HG02840 (cell line): ENCODE data around the gene ERP44.

Experiments
- ATAC-seq: cut with Tn5 transposase; IDR thresholded peaks from one replicate; pipeline ENCODE4 v1.9.1; 2021; ENCODE audit warnings: mild to moderate bottlenecking, moderate library complexity, moderate number of reproducible peaks; ENCODE audit not compliant: unreplicated experiment, low FRiP score

The ERP44 gene

GRCh38 chr9:99962680-99963261, 136.0 kb downstream of the ERP44 start:
- ATAC-seq = no peak

DNA sequence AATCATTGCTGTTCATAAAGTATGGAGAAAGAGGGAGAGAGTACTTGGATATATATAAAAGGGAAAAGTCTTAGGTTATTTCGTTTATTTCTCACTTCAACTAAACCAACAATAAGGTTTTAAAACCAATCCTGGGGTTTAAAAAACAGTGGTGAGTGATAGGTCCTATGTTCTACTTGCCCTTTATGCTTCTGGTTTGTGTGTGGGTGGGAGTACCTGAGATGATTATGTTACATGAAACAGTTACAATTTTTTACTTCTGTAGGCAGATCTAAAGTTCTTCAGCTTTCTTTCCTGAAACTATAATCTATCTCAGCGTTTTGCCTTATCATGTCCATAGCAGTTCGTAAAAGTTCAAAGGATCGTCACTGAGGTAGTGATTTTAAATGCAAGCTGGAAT, 143.2 kb downstream of the ERP44 start:
- no peak for ATAC-seq

DNA sequence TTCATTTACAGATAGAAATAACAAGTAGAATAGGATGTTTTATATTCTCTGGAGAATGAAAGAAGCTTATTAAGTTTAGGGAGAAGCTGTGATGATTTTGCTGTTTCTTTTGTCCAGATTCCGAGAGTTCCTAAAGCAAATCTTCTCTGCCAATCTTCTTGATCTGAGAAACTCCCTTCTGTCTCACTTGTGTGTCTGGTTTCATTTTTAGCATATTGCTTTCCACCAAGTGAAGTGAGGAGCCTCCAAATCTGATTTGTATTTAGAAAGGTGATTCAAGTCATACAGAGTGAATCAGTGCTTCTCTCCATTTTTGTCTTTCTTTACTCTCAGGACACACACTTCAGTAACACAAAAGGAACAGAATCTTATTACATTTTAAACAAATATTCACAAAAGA, 144.0 kb downstream of the ERP44 start:
- no peak for ATAC-seq

- no peak for ATAC-seq
These were observed 144.8 kb downstream of the ERP44 start for GRCh38 chr9:99953861-99954507.

DNA sequence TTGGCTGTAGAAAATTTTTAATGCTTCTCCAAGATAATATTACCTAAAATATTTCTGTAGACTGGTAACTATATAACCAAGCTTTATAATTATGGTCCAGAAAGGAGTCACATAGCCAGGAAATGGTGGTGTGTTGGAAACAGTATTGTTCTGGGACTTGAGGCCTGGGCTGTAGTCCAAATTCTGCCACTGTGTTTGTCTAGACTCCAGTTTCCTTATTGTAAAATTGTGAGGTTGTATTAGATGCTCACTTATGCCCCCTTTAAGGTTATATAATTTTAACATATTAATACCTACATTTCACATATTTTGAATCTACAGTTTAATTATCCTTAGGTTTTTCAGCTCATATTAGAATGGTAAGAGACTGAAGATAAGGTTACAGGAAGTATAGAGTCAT, 149.9 kb downstream of the ERP44 start:
- ATAC-seq = no peak

DNA sequence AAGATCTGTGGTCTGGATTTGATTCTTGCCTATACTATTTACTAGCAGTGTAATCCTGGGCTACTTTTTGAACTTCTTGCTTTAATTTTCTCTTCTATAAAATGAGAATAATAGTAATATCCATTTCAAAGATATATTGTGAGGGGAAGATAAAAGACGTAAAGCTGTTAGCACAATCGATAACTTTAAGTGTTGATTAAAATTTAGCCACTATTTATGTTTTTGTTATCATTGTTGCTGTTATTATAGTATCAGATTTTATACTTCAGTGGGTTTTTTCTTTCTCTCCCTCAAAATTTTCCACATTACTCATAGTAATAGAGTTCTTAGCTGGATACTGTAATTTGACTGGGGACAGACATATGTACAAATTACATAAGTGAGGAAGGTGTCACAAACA, 150.3 kb downstream of the ERP44 start:
- ATAC-seq = no peak

DNA sequence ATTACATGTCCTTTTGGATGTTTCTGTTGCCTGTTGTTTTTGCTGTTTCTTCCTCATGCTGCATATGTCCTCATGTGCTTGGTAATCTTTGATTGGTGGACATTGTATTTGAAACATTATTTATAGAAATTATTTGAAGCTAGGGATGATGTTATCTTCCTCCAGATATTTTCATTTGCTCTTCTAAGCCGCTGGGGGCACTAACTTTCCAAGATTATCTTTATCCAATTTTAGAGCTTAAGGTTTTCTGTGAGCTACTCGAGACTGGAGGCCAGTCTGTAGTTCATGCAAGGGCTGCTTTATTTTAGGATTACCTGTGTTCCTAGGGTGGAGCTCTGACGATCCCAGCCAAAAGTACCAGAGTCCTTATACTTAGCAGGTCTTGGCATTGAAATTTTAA, 151.4 kb downstream of the ERP44 start:
- ATAC-seq = no peak

DNA sequence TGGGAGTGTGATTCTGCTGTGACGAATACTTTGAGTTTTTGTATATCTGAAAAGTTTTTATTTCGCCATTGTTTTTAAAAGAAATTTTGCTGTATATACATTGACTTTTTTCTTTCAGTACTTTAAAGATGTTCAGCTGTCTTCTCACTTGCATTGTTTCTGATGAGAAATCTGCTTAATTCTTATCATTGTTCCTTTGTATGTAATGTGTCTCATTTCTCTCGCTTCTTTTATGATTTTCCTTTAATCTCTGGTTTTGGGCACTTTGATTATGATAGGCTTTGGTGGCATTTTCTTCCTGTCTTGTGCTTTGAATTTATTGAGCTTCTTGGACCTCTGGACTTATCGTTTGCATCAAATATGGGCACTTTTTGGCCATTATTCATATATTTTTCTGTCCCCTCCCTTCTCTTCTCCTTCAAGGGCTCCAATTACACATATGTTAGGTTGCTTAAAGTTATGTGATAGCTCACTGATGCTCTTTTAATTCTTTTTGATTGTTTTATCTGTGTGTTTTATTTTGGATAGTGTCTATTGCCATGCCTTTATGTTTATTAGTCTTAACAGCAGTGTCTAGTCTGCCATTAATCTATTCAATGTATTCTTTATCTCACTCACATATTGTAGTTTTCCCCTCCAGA, 161.7 kb downstream of the ERP44 start:
- no peak for ATAC-seq

DNA sequence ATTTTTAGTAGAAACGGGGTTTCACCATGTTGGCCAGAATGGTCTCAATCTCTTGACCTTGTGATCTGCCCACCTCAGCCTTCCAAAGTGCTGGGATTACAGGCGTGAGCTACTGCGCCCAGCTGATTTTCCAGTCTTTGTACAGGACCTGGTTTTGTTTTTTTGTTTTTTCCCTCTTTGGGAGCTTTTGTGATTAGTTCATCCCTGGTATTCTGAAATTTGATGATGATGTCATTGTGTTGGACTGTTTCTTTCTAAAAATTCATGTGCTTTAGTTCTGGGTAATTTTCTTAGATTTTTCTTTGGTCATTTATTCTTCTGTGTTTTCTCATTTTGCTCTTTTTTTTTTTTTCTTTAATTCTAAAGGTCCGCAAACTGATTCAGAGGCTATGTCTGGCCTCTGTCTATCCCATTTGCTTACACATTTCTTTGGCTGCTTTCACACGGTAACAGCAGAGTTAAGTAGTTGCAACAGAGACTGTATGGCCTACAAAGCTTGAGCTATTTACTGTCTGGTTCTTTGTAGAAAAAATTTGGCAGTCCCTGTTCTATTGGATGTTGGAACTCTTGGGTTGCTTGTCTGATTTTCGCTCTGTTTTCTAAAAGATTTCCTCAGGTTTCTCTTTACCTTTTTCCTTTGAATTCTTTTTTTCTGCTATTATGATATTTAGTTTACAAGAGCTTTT, 167.5 kb downstream of the ERP44 start:
- ATAC-seq = no peak

DNA sequence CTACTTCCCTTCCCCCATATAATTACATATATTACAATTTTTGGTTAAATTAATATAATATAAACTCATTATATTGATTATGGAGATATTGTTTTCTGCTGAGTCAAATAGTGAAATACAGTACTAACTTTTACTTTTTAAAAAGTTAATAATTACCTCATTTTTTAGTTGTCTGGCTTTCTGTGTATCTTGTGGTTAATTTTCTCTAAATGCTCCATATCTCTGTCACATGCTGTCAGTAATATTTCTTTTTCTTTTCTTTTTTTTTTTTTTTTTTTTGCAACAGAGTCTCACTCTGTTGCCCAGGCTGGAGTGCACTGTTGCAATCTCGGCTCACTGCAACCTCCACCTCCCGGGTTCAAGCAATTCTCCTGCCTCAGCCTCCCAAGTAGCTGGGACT, 169.1 kb downstream of the ERP44 start:
- no peak for ATAC-seq
